ACC112 (cell line): ENCODE data around the gene SLC12A8.
A peak's percentile ranks its signal among the peaks of the same experiment; 100 is the strongest.

ENCODE experiments used
- H2AFZ ChIP-seq: fragments of 200-600 bp; sonication (generic); one replicate; pipeline ENCODE4 v1.6.0; 2017; ENCODE audit warnings: antibody characterized with exemption, low read length; ENCODE audit not compliant: unreplicated experiment
- H3K27ac ChIP-seq: fragments of 200-600 bp; sonication (generic); 2 replicates; pipeline ENCODE4 v1.5.1; 2014; ENCODE audit warnings: low read depth, mild to moderate bottlenecking, antibody characterized with exemption, low read length, moderate library complexity
- H3K27me3 ChIP-seq: fragments of 200-600 bp; sonication (generic); 2 replicates; pipeline ENCODE4 v1.6.1; 2014; ENCODE audit warnings: mild to moderate bottlenecking, antibody characterized with exemption, low read length, moderate library complexity, mixed read lengths; ENCODE audit not compliant: insufficient read depth
- H3K36me3 ChIP-seq: fragments of 200-600 bp; sonication (generic); 2 replicates; pipeline ENCODE4 v1.6.1; 2016; ENCODE audit warnings: mild to moderate bottlenecking, antibody characterized with exemption, low read length, moderate library complexity, mixed read lengths; ENCODE audit not compliant: insufficient read depth
- H3K4me1 ChIP-seq: fragments of 200-600 bp; sonication (generic); one replicate; pipeline ENCODE4 v1.6.1; 2016; ENCODE audit warnings: low read length, mixed read lengths; ENCODE audit not compliant: insufficient read depth, unreplicated experiment, control insufficient read depth
- H3K4me3 ChIP-seq: fragments of 200-600 bp; sonication (generic); 2 replicates; pipeline ENCODE4 v1.5.1; 2014; ENCODE audit warnings: mild to moderate bottlenecking, low read depth, low read length
- H3K79me2 ChIP-seq: fragments of 200-600 bp; sonication (generic); one replicate; pipeline ENCODE4 v1.6.0; 2016; ENCODE audit warnings: low read length; ENCODE audit not compliant: control insufficient read depth, unreplicated experiment, insufficient read depth

The SLC12A8 gene

DNA sequence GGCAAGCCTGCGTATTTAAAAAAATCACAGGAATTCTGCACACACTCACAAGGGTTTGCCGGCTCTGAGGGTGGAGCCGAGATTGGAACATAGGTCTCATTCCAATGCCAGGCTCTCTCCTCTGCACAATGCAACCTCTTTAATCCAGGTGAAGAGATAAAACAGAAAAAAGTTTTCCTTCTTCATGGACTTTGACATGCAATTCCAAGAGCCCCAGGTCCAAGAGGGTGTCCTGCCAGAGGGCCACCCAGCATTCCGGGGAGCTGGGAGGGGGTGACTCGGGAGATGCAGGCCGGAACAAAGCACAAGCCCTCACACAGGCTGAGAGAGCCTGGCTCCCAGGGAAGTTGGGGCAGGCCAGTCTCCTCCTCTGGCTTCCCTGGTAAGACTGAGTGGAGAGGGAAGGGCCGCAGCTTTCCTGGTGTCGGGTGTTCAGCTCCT lies 6.7 kb upstream of the SLC12A8 start:
- no peaks in the 10 kb centered on the region for H3K79me2 ChIP-seq
- no peak overlapping the region for H2AFZ ChIP-seq
- H3K27me3 ChIP-seq, result no peaks in the 10 kb centered on the region
- H3K4me1 ChIP-seq, result no peaks in the 10 kb centered on the region
- no peak overlapping the region for H3K27ac ChIP-seq
- H3K36me3 ChIP-seq, result no peaks in the 10 kb centered on the region
- H3K4me3 ChIP-seq, result no peak overlapping the region

DNA sequence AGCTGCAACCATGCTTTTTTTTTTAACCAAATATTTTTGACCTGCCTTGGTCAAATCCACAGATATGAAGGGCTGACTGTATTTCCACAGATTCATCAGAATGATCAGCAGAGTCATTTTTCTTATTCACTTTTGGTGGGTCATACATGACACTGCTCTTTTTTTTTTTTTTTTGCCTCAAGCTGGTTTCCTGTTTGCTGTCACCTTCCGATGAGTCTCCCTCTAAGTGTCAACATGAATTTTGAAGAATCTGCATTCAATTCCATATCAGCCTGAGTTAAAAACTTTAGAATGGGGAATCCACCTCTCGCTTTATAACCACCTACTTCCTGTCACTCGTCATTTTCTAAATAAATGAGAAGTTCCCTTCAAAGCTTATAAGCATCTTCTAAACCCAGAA lies 2.2 kb upstream of the SLC12A8 start:
- Histone ChIP-seq H3K4me1 (peaks cover 3% of the 10 kb centered on the region), H3K4me3 (no peak overlapping the region), H3K36me3 (no peaks in the 10 kb centered on the region), H2AFZ (no peak overlapping the region), H3K27me3 (peaks cover 14% of the 10 kb centered on the region), H3K27ac (no peak overlapping the region), H3K79me2 (no peaks in the 10 kb centered on the region)

DNA sequence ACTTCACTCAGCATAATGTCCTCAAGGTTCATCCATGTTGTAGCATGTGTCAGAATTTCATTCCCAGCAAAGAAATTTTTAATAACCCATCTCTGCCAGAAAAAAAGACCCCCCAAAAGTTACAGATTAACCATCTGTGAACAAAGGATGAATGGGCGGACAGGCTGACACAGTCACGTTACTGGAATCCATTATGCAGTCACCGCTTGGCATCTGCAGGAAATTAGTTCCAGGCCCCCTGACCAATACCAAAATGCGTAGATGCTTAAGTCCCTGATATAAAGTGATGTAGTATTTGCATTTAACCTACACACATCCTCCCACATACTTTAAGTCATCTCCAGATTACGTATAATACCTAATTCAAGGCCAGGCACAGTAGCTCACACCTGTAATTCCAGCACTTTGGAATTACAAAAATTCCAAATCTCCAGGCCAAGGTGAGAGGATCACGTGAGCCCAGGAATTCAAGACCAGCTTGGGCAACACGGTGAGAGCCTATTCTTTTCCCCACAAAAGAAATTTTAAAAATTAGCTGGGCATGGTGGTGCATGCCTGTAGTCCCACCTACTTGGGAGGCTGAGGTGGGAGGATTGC lies 1.5 kb upstream of the SLC12A8 start:
- Histone ChIP-seq H3K36me3 (no peaks in the 10 kb centered on the region), H3K79me2 (no peaks in the 10 kb centered on the region), H3K27me3 (peaks cover 14% of the 10 kb centered on the region), H3K4me1 (peaks cover 3% of the 10 kb centered on the region), H2AFZ (no peak overlapping the region), H3K4me3 (no peak overlapping the region), H3K27ac (no peak overlapping the region)

DNA sequence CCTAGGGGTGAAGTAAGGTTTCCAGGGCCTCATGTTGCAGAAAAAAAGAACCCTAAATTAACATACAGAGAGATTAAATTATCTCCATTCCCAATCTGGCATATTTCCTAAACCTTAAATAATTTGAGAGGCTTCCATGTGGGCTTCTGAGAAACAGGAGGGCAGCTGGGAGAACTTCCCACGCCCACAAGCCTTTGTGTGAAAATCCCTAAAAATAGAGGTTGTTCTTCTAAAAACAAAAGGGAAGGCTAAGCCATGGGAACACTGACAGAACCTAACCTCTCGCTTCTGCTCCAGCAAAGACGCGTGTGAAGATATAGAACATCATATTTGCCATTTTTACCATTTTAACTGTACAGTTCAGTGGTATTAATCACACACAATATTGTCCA lies 812 bp upstream of the SLC12A8 start:
- H3K4me3 ChIP-seq, result no peak overlapping the region
- H3K36me3 ChIP-seq, result no peaks in the 10 kb centered on the region
- no peak overlapping the region for H3K27ac ChIP-seq
- H3K4me1 ChIP-seq, result peaks cover 3% of the 10 kb centered on the region
- no peaks in the 10 kb centered on the region for H3K79me2 ChIP-seq
- H3K27me3 ChIP-seq, result peaks cover 14% of the 10 kb centered on the region
- no peak overlapping the region for H2AFZ ChIP-seq

DNA sequence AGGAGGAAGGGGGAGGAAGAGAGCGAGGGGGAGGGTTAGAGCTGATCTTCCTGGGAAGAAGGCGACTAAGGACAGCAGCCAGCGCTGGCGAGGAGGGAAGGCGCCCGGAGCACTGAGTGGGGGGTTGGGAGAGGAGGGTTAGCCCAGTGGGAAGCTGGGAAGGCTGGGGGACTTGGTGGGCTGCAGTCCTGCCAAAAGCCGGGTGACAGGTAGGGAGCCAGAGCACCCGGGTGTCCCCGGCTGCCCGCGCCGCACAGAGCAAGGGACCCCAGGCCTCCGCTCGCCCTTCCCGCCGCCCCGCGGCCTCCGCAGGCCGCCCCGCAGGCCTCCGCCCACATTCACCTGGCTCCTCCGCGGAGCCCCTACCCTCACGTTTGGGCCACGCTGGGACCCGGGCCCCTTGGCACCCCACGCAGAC lies 448 bp downstream of the SLC12A8 start:
- peaks cover 14% of the 10 kb centered on the region for H3K27me3 ChIP-seq
- H3K79me2 ChIP-seq, result no peaks in the 10 kb centered on the region
- peak overlapping the region; percentile 80 for H2AFZ ChIP-seq
- H3K4me3 ChIP-seq, result peak overlapping the region; percentile 84
- peaks cover 3% of the 10 kb centered on the region for H3K4me1 ChIP-seq
- no peak overlapping the region for H3K27ac ChIP-seq
- H3K36me3 ChIP-seq, result no peaks in the 10 kb centered on the region

DNA sequence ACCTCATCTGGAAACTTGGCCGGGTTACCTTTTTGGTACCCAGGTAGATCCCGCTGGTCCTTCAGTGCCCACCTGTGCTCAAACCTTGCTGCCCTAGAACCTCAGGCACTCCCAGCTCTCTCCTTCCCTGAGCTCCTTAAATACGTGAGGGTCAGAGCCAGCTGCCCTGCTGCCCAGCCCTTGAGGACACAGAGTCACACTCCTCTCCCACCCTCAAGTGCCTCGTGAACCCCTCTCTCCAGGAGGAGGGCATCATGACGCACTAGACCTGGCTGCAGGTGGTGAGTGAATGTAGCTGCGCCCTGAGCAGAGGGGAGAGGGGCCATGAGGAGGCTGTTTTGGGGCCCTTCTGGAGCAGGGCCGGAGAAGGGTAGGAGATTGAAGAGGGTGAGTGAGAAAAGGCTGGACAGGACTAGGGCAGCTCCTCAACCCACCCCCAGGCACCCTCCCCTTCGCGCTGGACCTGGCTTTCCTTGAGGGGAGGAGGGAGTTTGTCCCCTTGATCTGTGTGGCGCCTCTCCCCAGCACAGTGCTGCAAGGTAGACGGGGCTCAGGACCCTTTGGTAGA lies 941 bp downstream of the SLC12A8 start:
- H3K4me3 ChIP-seq, result peak overlapping the region; percentile 84
- peaks cover 3% of the 10 kb centered on the region for H3K4me1 ChIP-seq
- H3K27ac ChIP-seq, result no peak overlapping the region
- no peak overlapping the region for H2AFZ ChIP-seq
- no peaks in the 10 kb centered on the region for H3K36me3 ChIP-seq
- H3K79me2 ChIP-seq, result no peaks in the 10 kb centered on the region
- H3K27me3 ChIP-seq, result peaks cover 14% of the 10 kb centered on the region

DNA sequence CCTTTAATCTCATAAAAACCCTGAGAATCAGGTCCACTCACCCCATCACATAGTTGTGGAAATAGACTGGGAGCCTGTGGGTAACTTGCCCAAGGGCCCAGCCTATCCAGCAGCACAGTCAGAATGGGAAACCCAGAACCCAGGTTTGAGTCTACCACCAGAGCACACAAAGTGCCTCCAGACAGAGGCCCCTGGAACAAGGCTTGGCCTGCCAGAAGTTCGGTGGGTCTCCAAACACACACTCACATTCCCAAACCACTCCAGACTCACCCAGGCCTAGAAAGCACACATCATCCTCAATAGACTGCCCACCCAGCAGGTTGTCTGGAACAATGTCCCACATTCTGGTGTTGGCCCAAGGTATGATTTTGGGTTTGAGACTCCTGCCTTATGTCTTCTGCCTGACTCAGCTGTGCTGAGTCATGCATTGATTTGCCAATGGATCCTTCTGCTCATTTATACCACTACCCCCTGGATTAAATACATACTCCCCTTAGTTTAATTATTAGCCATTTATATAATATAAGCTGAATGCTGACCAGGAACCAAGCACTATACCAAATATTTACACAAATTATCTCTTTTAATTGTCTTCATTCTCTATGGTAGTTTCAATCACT lies 4.5 kb downstream of the SLC12A8 start:
- peaks cover 3% of the 10 kb centered on the region for H3K4me1 ChIP-seq
- no peak overlapping the region for H3K4me3 ChIP-seq
- no peak overlapping the region for H3K27ac ChIP-seq
- H3K27me3 ChIP-seq, result peaks cover 13% of the 10 kb centered on the region
- H2AFZ ChIP-seq, result no peak overlapping the region
- no peaks in the 10 kb centered on the region for H3K36me3 ChIP-seq
- H3K79me2 ChIP-seq, result no peaks in the 10 kb centered on the region

DNA sequence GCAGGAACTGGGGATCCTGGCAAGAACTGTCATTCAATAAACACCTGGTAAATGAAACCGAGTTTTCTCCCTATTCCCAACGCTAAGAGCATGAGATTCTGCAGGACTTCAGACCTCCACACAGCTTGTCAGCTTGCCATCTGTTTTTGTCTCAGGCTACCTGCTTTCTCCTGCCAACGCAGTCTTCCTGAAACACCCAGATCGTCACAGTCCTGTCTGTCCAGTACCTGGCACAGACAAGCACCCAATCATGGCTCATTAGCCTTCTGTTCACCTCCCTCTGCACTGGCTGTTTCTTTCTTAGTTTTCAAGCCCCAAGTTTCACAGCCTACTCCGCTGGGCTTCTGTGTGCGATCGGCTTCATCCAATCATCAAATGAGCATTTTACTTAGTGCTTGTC lies 5.0 kb downstream of the SLC12A8 start:
- Histone ChIP-seq H3K27me3 (peaks cover 7% of the 10 kb centered on the region), H3K4me1 (no peaks in the 10 kb centered on the region), H2AFZ (no peak overlapping the region), H3K36me3 (no peaks in the 10 kb centered on the region), H3K79me2 (no peaks in the 10 kb centered on the region), H3K27ac (no peak overlapping the region), H3K4me3 (no peak overlapping the region)

DNA sequence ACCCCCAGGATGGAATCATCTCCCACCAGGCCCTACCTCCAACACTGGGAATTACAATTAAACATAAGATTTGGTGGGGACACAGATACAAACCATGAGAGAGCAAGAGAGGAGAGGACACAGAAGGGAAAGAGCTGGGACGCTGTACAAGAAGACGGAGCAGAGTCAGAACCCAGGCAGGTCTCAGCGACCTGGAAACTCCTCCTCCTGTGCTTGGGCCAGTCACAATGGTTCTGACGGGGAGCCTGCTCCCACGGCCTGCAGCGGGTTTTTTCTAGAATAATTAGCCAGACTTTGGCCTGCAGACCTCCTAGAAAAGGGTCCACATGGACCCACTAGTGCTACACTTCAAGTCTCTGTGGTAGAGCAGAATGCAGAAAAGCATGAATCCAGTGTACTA lies 5.6 kb downstream of the SLC12A8 start:
- Histone ChIP-seq H3K36me3 (no peaks in the 10 kb centered on the region), H3K79me2 (no peaks in the 10 kb centered on the region), H3K27ac (no peak overlapping the region), H3K4me1 (no peaks in the 10 kb centered on the region), H3K27me3 (peaks cover 1% of the 10 kb centered on the region), H2AFZ (no peak overlapping the region), H3K4me3 (no peak overlapping the region)

DNA sequence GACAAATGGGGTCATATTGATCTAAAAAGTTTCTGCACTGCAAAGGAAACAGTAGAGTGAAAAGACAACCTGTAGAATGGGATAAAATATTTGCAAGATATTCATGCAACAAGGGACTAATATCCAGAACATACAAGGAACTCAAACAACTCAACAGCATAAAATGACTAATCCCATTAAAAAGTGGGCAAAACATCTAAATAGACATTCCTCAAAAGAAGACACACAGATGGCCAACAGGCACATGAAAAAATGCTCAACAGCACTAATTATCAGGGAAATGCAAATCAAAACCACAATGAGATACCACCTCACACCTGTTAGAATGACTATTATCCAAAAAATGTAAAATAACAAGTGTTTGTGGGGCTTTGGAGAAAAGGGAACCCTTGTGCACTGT lies 8.8 kb downstream of the SLC12A8 start:
- Histone ChIP-seq H2AFZ (no peak overlapping the region), H3K4me3 (no peak overlapping the region), H3K36me3 (no peaks in the 10 kb centered on the region), H3K4me1 (no peaks in the 10 kb centered on the region), H3K79me2 (no peaks in the 10 kb centered on the region), H3K27me3 (no peaks in the 10 kb centered on the region), H3K27ac (no peak overlapping the region)

DNA sequence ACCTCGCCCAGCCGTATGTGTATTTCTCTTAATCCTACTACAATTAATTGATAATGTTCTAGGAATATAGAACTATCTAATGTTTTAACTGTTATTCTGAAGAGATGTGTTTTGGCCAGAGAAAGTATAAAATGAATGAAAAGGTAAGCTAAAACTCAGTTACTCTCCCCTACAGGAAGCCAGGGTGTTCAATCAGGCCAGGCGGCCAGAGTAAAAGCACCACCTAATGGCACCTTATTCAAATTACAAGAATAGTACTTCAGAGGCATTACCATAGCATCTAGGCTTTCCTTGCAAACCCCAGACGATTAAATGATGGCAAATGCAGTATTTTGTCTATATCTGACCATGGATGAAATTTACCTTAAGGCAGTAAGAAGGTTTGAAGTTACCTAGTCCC lies 10.4 kb downstream of the SLC12A8 start:
- no peak overlapping the region for H3K27ac ChIP-seq
- no peaks in the 10 kb centered on the region for H3K27me3 ChIP-seq
- no peaks in the 10 kb centered on the region for H3K79me2 ChIP-seq
- H3K4me1 ChIP-seq, result no peaks in the 10 kb centered on the region
- no peak overlapping the region for H2AFZ ChIP-seq
- H3K4me3 ChIP-seq, result no peak overlapping the region
- H3K36me3 ChIP-seq, result no peaks in the 10 kb centered on the region
